Erythroblast (primary cell): ENCODE data around the gene CEP57.

ENCODE experiments used
- GATA1 ChIP-seq: IDR thresholded peaks from 2 replicates; pipeline ENCODE4 v1.6.1; 2011; ENCODE audit warnings: low read depth, mild to moderate bottlenecking, control low read depth, low read length, moderate library complexity
- POLR2A ChIP-seq: IDR thresholded peaks from 2 replicates; pipeline ENCODE4 v1.6.1; 2011; ENCODE audit warnings: mild to moderate bottlenecking, low read length

- TF ChIP-seq POLR2A = no peak
- no peak for TF ChIP-seq GATA1
Observed at GRCh38 chr11:95791709-95792033, 1.4 kb downstream of the CEP57 start.
